Heart left ventricle (tissue), 16 donors: ENCODE results near the gene IL6R. TPM values are rescaled to one million over a fixed set of nuclear protein-coding genes. Genes with fewer than 3 reads are reported as not detected.

ENCODE experiments used
- ATAC-seq, 4 donors: fragments of 200-7000 bp; cut with Tn5 transposase; one replicate each; pipeline ENCODE4 v1.9.1; 2020 to 2022; ENCODE audit warnings: moderate library complexity in 4 of 4, mild to moderate bottlenecking in 3 of 4, moderate number of reproducible peaks in 1 of 4
- DNase-seq, 5 donors: peaks; one replicate each; pipeline ENCODE4 v3.0.0-alpha.2; 2020
- H3K27ac ChIP-seq, 12 donors: fragments of 200-600 bp; sonication (generic) in 4 of 12; one replicate each; pipeline versions ENCODE4 v1.5.0 to v1.8.0; 2016 to 2022; ENCODE audit warnings: mild to moderate bottlenecking in 2 of 12
- H3K27me3 ChIP-seq, 9 donors: fragments of 200-600 bp; sonication (generic) in 2 of 9; one replicate each; pipeline versions ENCODE4 v1.5.1 to v1.8.0; 2016 to 2022; ENCODE audit warnings: mild to moderate bottlenecking in 3 of 9
- H3K36me3 ChIP-seq, 9 donors: fragments of 200-600 bp; sonication (generic) in 2 of 9; one replicate each; pipeline versions ENCODE4 v1.5.0 to v1.8.0; 2018 to 2022; ENCODE audit warnings: mild to moderate bottlenecking in 2 of 9
- H3K4me1 ChIP-seq, 12 donors: fragments of 200-600 bp; sonication (generic) in 4 of 12; one replicate each; pipeline versions ENCODE4 v1.5.0 to v1.8.0; 2016 to 2022; ENCODE audit warnings: mild to moderate bottlenecking in 3 of 12
- H3K4me3 ChIP-seq, 12 donors: fragments of 200-600 bp; sonication (generic) in 4 of 12; one replicate each; pipeline versions ENCODE4 v1.5.0 to v1.8.0; 2017 to 2022; ENCODE audit warnings: mild to moderate bottlenecking in 9 of 12, moderate library complexity in 4 of 12
- H3K9me3 ChIP-seq, 12 donors: fragments of 200-600 bp; sonication (generic) in 4 of 12; one replicate each; pipeline versions ENCODE4 v1.5.0 to v1.8.0; 2016 to 2022; ENCODE audit warnings: mild to moderate bottlenecking in 1 of 12
- POLR2A ChIP-seq, 2 donors: fragments of 450-650 bp; IDR thresholded peaks; one replicate each; pipeline ENCODE4 v1.6.1; 2017; ENCODE audit warnings: antibody characterized with exemption in 2 of 2, mild to moderate bottlenecking in 2 of 2, moderate library complexity in 2 of 2
- WGBS, 4 donors: extraction: QIAGEN DNeasy Blood & Tissue Kit in 2 of 4; methylation state at CpG; one replicate each; pipeline versions ENCODE4 v1.1.5 to v1.1.7; 2013 to 2018; 5-methylcytosine and 5-hydroxymethylcytosine counted together
- intact Hi-C, 10 donors: fragments of 100-400 bp; cut with DNase I; formaldehyde crosslinking; loops; one replicate each; pipeline versions ENCODE4 v1.11.1 to v1.14.2; 2022
- polyA plus RNA-seq, 2 donors: library from polyadenylated mRNA; stranded (reverse); fragments of 200-250 nt; gene quantifications; one replicate each; pipeline ENCODE4 v1.2.3, GENCODE V29; 2013
- total RNA-seq, 9 donors: library from RNA; depleted of rRNA in 2 of 9; stranded (reverse); fragments of >200 nt in 2 of 9; fragmentation: NEBNext Ultra II Directional in 3 of 9; extraction: Animal tissue kit (Norgen Biotek cat#: 25700) in 3 of 9; gene quantifications; one replicate each; pipeline versions ENCODE4 v1.1.0 to v1.2.4, GENCODE V29; 2016 to 2023
- TF ChIP-seq, protein P1 (sequence below), 12 donors: fragments of 200-600 bp; sonication (generic) in 4 of 12; IDR thresholded peaks; one replicate each; pipeline versions ENCODE4 v1.5.0 to v1.8.0; 2018 to 2022; ENCODE audit warnings: antibody characterized with exemption in 12 of 12, mild to moderate bottlenecking in 5 of 12
- donor health status: ischemic (EF 13 %, LVEDD 7.1; RV severe dilation, severe dysfunction).
- donor health status: healthy with polysubstance abuse.
- donor health status: DM: no; HTN: yes; CAD: no.
- donor health status: DM: no; HTN: no; CAD: no.
- donor health status: ischemic (EF 25% LVEDD 6.9; RV normal size, moderate dysfunction).
- donor health status: ischemic (EF 25% LVEDD 5.7; RV mildly dilated, moderate dysfunction).
- donor health status: healthy.
- donor health status: DM: yes; HTN: yes; CAD: no.
- donor health status: ischemic (EF 35%, LVEDD 5.7; RV mildly dilated, moderate dysfunction).
- donor health status: nonischemic (EF 11% LVEDD 7.7; RV severe dilation, severe dysfunction).
- donor health status: DM: yes; HTN: yes; CAD: no.
- donor health status: PGD.
- donor health status: ischemic (EF 29% LVEDD 5.4; RV normal size, mild dysfunction).
- donor health status: nonischemic (EF 23%, LVEDD 6.1; RV moderate dilation, normal function).

The IL6R gene
- total and polyA plus RNA-seq, 11 donors, result 3.4 to 26.6 (median 10.6) TPM

DNA sequence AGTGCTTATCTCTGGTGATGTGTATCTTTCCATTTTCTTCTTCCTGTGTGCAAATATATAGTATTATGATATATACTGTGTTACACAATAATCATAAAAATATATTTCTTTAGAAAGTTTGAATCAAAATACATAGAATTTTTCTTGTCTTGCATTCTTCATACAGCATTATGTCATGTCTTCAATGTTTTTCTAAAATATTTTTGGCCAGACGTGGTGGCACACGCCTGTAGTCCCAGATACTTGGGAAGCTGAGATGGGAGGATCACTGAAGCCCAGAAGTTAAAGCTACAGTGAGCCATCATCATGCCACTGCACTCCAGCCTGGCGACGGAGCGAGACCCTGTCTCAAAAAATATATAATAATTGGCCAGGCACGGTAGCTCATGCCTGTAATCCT lies 41.6 kb downstream of the IL6R start:
- H3K36me3 ChIP-seq, result peaks cover 0 to 59% (median 26%) of the 10 kb centered on the region in 9 donors

DNA sequence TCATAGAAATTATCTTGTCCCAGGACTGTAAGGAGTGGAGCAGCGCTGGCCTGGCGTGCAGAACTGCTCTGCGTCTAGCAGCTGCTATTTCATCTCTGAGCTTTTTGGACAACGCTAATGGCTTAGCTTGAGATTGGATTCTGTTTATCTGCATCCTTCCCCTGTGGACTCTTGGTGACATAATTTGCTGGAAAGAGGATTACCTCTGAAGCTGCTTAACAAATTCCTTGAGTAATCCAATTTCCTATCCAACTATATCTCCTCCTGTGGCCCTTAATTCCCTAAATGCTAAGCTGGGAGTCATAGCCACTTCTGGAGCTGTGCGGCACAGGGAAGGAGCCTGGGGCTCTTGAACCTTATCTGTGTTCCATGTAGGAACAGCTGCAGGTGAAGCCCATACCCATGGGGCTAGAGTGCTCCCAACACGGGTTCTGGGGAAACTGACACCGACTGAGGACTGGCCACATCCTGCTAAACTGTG lies 43.2 kb downstream of the IL6R start:
- Histone ChIP-seq H3K27ac (no peak overlapping the region), H3K27me3 (no peaks in the 10 kb centered on the region), H3K36me3 (peaks cover 0 to 56% (median 28%) of the 10 kb centered on the region in 9 donors), H3K4me1 (peaks cover 0 to 12% (median 4%) of the 10 kb centered on the region in 12 donors), H3K4me3 (no peak overlapping the region), H3K9me3 (no peaks in the 10 kb centered on the region)
- intact Hi-C loops, result no loop called here
- DNase-seq, result peak in 1 of 5 donors; percentile 22
- 68 to 72% (median 70%) methylated on average over 7 of the region's 7 CpGs for WGBS, 4 donors
- TF ChIP-seq, protein P1, sequence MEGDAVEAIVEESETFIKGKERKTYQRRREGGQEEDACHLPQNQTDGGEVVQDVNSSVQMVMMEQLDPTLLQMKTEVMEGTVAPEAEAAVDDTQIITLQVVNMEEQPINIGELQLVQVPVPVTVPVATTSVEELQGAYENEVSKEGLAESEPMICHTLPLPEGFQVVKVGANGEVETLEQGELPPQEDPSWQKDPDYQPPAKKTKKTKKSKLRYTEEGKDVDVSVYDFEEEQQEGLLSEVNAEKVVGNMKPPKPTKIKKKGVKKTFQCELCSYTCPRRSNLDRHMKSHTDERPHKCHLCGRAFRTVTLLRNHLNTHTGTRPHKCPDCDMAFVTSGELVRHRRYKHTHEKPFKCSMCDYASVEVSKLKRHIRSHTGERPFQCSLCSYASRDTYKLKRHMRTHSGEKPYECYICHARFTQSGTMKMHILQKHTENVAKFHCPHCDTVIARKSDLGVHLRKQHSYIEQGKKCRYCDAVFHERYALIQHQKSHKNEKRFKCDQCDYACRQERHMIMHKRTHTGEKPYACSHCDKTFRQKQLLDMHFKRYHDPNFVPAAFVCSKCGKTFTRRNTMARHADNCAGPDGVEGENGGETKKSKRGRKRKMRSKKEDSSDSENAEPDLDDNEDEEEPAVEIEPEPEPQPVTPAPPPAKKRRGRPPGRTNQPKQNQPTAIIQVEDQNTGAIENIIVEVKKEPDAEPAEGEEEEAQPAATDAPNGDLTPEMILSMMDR (IDR thresholded peaks at IDR 0.05), result no peak
- no peak for TF ChIP-seq POLR2A (IDR thresholded peaks at IDR 0.05)
- ATAC-seq, result peak; percentile 58 to 75 (median 75)

More for the DNA sequence above, 41.6 kb downstream of the IL6R start:
- ATAC-seq, result no peak
- no peak for TF ChIP-seq POLR2A (IDR thresholded peaks at IDR 0.05)
- Histone ChIP-seq H3K4me3 (no peak overlapping the region), H3K4me1 (peaks cover 0 to 9% (median 0%) of the 10 kb centered on the region in 12 donors), H3K27me3 (no peaks in the 10 kb centered on the region), H3K27ac (peak overlapping the region in 1 of 12 donors; percentile 57), H3K9me3 (no peaks in the 10 kb centered on the region)
- intact Hi-C loops, result no loop called here
- 90 to 97% (median 95%) methylated on average over 6 of the region's 6 CpGs for WGBS, 4 donors
- DNase-seq, result peak in 1 of 5 donors; percentile 3

DNA sequence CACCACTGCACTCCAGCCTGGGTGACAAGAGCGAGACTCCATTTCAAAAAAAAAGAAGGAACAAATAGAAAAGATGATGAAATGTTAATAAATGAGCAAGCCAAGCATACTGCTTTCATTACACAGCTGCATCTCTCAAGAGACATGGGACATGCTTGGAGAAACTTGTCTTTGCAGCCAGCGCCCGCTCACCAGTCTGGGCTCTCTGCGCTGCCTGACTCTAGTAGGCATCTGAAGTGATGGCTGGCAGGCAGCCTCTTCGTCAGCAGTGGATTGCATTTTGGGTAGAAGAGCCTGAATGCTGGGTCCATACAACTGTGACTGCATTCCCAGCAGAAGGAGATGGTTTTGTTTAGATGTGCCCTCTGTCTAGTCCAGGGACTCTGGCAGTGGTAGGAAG lies 48.0 kb downstream of the IL6R start:
- WGBS, 4 donors, result 81 to 90% (median 86%) methylated on average over 5 of the region's 5 CpGs
- Histone ChIP-seq H3K27me3 (no peaks in the 10 kb centered on the region), H3K27ac (peak overlapping the region in 2 of 12 donors; percentile 15 to 71), H3K4me3 (no peak overlapping the region), H3K4me1 (peaks cover 0 to 44% (median 8%) of the 10 kb centered on the region in 12 donors), H3K36me3 (peaks cover 0 to 62% (median 38%) of the 10 kb centered on the region in 9 donors), H3K9me3 (no peaks in the 10 kb centered on the region)
- DNase-seq (no peak), ATAC-seq (peak in 2 of 4 donors; percentile 6 to 7)
- intact Hi-C loops, result loop anchor here in 1 of 10 donors (5.0 kb wide), 1 partner anchor 46 kb away; the partner anchor contains the start of gene IL6R
- TF ChIP-seq POLR2A (IDR thresholded peaks at IDR 0.05), result no peak
- TF ChIP-seq, protein P1 (IDR thresholded peaks at IDR 0.05), result no peak

DNA sequence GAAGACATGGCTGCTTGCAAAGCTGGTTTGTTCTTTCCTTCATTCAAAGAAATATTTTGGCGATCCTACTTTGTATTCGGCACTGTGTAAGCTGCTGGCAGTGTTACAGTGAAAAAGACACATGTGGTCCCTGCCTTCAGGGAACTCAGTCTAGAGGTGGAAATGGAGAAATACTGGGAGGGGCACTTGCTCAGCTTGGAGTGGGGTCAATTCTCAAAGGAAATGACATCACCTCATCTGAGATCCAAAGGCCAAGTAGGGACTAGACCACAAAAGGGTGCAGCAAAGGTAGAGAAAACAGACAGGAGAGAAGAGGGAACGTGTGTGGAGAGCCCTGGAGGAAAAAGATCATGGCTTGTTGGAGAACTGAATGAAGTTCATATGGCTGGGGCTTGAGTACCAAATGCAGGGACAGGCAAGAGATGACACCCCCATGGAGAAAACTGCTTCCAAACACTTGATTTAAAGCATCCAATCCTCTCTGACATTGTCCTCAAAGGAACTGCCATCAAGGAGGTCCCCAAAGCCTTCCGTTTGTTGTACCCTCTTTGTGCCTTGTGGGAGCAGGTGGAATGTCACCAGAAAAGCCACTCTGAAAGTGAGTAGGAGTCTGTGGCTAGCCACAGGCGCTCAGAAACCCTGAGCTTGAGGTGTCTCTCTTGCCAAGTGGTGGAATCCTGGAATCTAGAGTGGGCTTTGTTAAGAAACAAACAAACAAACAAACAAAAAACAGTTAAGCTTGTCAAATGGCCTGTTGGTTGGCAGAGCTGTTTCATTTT lies 48.6 kb downstream of the IL6R start:
- Histone ChIP-seq H3K36me3 (peaks cover 0 to 62% (median 35%) of the 10 kb centered on the region in 9 donors), H3K4me3 (no peak overlapping the region), H3K27me3 (no peaks in the 10 kb centered on the region), H3K27ac (peak overlapping the region in 2 of 12 donors; percentile 15 to 71), H3K9me3 (no peaks in the 10 kb centered on the region), H3K4me1 (peaks cover 0 to 44% (median 8%) of the 10 kb centered on the region in 12 donors)
- WGBS, 4 donors, result 60 to 74% (median 67%) methylated on average over 5 of the region's 5 CpGs
- TF ChIP-seq POLR2A (IDR thresholded peaks at IDR 0.05), result no peak
- TF ChIP-seq, protein P1 (IDR thresholded peaks at IDR 0.05), result no peak
- ATAC-seq, result peak; percentile 45 to 82 (median 76)
- intact Hi-C loops, result loop anchor here in 1 of 10 donors (5.0 kb wide), 1 partner anchor 46 kb away; the partner anchor contains the start of gene IL6R
- no peak for DNase-seq
